K562 (cell line): ENCODE results near the gene ITPK1. TPM values are rescaled to one million over a fixed set of nuclear protein-coding genes. Genes with fewer than 3 reads are reported as not detected.

Experiments
- ZBTB40 ChIP-seq, 2 experiments: fragments of 450-650 bp in 1 of 2; sonication (generic) in 1 of 2; formaldehyde crosslinking in 1 of 2; IDR thresholded peaks; 2 replicates each; pipeline versions ENCODE4 v1.7.1 to v1.9.0; 2016 to 2022; ENCODE audit warnings: inconsistent platforms in 1 of 2, mild to moderate bottlenecking in 1 of 2, missing genetic modification reagents in 1 of 2
- polyA plus RNA-seq, 8 experiments: library from polyadenylated mRNA; depleted of rRNA in 4 of 8; stranded (reverse) in 5 of 8; unstranded in 3 of 8; fragments of >200 nt; fragmentation: Nextera tagmentation in 2 of 8; fragmentation: Illumina TruSeq in 1 of 8; extraction: Ambion mirVana in 2 of 8; extraction: Trizol in 1 of 8; gene quantifications; 2 replicates each; pipeline versions ENCODE4 v1.2.1 to v1.2.3, GENCODE V29; 2011 to 2014; ENCODE audit warnings: inconsistent platforms in 1 of 8, missing spikeins in 1 of 8
- total RNA-seq, 7 experiments: library from RNA; depleted of rRNA in 6 of 7; stranded (reverse); fragments of >200 nt in 6 of 7; fragmentation: Illumina TruSeq in 2 of 7; extraction: Trizol in 2 of 7; gene quantifications; 2 replicates each; pipeline versions ENCODE4 v1.2.1 to v1.2.3, GENCODE V29; 2011 to 2021; ENCODE audit warnings: low replicate concordance in 1 of 7

Gene ITPK1
- total and polyA plus RNA-seq, 9 of the 15 experiments (the other 6 are each of a cell fraction or from before 2014, with no cell fraction given), result 1.2 to 39.2 (median 23.0) TPM

DNA sequence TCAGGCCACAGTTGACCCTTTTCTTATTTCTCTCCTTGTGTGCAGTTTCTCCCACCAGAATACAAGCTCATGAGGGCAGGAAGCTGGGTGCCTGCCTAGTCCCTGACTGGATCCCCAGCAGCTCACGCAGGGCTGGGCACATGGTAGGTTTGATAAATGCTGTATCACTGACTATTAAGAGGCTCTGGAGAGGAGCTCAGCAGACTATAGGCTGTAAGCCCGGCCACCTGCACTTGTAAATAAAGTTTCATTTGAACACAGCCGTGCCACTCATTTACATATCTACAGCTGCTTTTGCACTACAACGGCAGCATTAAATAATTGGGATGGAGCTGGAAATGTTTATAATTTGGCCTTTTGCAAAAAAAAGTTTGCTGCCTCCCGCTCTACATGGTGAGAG lies 160.8 kb downstream of the ITPK1 start (continued):
- TF ChIP-seq ZBTB40 (IDR thresholded peaks at IDR 0.05), result peak; percentile 68
- no peak for TF ChIP-seq ZBTB40 (CRISPR knock-in tag; IDR thresholded peaks at IDR 0.05)
